HG02852 (cell line): Measurements from ENCODE around the gene MAZ.
A peak's percentile ranks its signal among the peaks of the same experiment; 100 is the strongest.
"Not testable (repeated sequence)": the region's sequence is repeated elsewhere in the genome, so short reads cannot be mapped to it uniquely, and the experiment has no call there.

Experiments used
- ATAC-seq: cut with Tn5 transposase; IDR thresholded peaks from one replicate; pipeline ENCODE4 v1.9.1; 2021; ENCODE audit warnings: mild to moderate bottlenecking, moderate library complexity; ENCODE audit not compliant: unreplicated experiment

MAZ gene

GRCh38 chr16:29784157-29784556 lies 22.2 kb upstream of the MAZ start:
- no peak for ATAC-seq

DNA sequence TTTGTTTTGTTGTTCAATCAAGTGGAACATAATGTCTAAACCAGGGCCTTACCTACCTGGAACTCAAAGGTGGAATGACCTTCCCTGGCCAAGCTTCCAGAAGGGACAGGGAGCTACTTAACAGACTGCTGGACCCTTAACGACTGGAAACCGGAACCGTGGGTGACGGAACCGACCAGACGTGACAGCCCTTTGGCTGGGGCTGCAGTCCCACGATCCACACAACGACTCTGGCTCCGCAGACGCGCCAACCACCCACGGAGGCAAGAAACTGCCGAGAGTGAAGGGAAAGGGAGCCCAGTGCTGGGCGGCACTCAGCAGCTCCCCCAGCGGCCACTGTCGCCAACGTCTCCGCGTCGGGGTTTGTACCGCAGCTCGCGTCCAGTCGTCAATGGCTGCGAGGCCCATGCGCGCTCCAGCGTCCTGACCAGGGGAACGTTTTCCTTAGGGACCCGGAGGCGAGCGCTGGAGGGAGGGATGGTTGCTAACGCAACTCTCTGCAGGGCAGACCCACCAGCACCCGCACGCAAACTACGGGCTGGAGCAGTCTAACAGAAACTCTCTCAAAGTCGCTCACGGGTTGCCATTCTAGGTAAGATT lies 21.3 kb upstream of the MAZ start:
- no peak for ATAC-seq

- not testable (repeated sequence) for ATAC-seq
Observed at GRCh38 chr16:29787155-29787554, 19.2 kb upstream of the MAZ start.

DNA sequence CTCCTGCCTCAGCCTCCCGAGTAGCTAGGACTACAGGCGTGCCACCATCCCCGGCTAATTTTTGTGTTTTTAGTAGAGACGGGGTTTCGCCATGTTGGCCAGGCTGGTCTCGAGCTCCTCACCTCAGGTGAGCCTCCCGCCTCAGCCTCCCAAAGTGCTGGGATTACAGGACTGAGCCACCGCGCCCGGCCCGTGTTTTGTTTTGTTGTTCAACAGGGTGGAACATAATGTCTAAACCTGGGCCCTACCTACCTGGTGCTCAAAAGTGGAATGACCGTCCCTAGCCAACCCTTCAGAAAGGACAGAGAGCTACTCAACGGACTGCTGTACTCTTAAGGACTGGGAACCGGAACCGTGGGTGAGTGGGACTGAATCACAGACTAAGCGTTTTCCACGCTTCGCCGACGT lies 16.6 kb upstream of the MAZ start:
- no peak for ATAC-seq

- ATAC-seq: peak; percentile 91
Observed at GRCh38 chr16:29790183-29790948, 16.0 kb upstream of the MAZ start, which contains the start of gene KIF22. KIF22 (plus strand) TSS chr16:29790751; CDS start chr16:29790760, 9 bp downstream.

DNA sequence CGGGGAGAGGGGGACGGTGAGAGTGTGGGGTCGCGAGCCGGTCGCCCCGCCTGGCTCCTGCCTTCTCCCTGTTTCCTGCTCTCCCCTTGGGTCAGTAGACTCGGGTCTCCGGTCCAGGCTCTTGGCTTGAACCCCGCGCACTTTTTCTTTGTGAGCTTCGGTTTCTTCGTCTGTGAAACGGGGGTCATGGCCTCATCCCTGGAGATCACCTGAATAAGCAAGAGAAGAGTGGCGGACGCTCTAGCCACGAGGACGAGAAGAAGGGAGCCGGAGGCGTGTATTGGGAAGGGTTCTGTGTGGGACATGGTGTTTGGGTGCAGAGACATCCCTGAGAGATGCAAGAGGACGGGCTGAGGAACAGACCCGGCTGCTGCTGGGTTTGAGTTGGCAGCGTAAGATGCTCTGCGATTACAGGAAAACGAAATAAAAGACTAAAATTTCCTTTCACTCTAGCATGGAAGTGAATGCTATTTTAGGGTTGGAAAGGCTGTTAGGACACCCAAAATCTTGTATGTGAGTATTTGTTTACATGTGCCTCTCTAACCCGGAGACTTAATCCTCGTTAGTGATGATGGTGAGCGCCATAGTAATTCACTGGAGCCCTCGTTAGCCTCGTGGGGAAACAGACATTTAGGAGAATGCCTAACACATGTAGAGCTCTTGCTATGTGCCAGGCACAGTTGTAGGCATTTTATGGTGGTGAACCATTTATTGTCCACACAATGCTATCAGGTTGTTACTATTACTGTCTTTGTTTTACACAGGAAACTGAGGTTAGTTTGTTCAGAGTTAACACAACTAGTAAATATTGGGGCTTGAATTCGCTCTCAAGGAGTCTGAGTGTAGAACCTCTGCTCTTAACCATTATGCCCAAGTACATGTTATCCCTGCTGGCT lies 15.1 kb upstream of the MAZ start:
- no peak for ATAC-seq

DNA sequence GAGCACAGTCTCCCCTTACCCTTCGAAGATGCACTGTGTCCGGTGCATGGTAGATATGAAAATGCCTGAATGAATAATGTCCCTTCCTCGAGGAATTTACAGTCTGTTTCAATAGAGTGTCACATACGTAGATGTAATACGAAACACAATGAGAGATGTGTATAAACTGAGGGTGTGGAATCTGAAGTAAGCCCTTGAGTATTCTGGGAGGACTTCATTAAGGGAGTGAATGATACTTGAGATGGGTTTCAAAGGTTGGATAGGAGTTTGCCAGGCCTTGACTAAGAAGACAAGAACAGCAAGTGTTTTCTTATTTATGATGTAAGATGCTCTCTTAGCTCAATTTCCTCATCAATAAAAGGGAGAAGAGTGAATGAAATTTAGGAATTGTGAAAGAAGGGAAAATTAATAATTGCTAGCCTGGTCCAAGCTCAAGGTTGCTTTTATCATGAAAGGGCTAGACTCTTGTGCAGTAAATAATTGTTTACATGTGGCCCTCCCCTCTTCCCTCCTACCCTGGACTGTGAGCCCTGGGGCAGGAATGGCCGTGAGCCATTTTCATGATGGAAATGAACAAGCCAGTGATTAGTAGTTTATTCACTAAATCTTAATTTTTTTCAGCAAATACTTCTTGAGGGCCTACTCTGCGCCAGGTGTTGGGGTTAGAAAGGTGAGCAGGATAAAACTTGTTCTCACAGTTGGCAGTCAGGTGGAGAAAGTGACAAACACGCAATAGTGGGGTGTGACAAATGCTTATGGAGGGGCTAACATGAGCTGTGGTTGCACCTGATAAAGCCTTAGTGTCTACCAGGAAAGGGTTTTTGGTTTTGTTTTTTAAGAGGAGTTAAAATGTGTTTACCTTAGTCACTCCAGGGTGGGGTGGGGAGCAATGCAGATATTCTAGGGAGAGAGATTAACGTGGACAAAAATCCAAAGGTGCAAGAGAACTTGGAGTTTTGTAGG lies 14.2 kb upstream of the MAZ start:
- ATAC-seq: no peak

- not testable (repeated sequence) for ATAC-seq
Observed at GRCh38 chr16:29793153-29793552, 13.2 kb upstream of the MAZ start.

- ATAC-seq: no peak
Observed at GRCh38 chr16:29794231-29794710, 12.1 kb upstream of the MAZ start.

DNA sequence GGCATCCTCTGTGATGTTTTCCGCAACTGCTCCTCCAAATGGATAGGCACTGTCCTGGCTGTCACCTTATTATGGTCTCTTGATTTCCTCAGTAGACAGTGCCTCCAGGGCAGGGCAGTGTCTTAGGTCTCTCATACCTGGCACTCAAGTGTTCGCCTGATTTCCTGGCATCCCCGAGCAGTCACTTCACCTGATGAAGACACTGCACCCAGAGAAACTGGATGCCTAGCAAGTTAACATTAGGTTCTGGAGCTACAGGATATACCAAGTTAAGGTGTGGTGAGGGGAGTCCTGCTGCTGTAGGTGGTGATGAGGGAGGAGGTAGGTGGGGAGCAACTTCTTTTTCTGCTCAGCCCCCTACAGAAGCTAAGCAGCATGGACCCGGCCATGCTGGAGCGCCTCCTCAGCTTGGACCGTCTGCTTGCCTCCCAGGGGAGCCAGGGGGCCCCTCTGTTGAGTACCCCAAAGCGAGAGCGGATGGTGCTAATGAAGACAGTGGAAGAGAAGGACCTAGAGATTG lies 3.9 kb upstream of the MAZ start:
- no peak for ATAC-seq

- no peak for ATAC-seq
Observed at GRCh38 chr16:29804020-29804419, 2.3 kb upstream of the MAZ start.

DNA sequence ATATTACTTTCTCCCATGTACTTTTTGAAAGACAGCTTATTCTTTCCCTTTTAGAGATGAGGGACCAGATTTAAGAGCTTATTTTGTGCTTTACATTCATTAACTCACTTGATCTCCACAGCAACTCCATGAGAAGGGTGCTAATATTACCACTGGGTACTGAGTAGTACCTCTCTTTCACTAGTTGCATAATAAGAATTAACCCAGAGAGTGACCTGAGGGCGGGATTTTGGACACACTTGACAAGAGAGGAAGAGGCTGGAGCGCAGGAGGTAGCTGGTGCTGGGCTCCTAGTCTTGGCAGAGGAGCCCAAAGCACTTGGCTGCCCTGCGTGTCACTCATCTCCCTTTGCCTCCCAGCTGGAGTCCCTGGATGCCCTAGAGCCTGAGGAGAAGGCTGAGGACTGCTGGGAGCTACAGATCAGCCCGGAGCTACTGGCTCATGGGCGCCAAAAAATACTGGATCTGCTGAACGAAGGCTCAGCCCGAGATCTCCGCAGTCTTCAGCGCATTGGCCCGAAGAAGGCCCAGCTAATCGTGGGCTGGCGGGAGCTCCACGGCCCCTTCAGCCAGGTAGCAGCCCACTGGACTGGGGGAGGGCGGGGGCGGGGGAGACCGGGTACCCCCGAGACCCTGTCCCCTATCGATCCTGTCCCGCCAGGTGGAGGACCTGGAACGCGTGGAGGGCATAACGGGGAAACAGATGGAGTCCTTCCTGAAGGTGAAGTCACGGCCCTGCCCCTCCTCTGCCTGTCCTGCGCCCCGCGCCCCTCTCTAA lies 1.7 kb upstream of the MAZ start:
- no peak for ATAC-seq

DNA sequence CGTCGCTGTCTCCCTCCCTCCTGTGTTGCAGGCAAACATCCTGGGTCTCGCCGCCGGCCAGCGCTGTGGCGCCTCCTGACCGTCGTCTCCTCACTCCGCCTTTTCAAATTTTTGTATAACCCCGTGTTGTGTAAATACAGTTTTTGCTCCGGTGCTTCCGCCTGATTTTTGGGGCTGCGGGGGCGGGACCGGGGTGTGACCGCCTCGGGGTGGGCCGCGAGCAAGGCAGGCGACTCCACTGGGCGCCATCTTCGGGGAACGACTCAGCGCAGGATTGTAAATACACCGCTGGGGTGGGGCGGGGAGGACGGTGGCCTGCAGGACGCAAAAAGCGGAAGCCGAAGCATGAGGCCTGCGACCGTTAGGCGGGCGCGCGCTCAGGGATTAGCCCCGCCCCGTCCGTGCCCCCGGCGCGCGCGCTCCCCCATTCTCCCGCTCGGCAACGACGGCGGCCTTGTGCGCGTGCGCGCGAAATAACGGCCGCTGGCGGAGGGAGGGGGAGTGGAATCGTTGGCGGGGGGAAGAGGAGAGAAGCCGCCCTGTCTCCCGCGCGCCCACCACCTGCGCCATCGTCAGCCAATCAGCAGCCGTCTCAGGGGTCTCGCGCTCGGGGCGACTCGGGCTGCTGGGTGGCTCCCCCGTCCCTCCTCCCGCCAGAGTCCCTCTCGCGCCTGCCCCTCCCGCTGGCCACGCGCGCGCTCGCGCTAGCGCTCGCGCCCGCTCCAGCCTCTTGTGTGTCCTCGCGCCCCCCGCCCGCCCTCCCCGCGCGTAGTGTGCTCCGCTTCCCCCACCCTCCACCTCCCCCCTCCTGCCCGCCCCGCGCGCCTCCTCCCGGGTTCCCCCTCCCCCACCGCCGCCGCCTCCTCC lies 864 bp upstream of the MAZ start:
- ATAC-seq: peak; percentile 50

- no peak for ATAC-seq
Observed at GRCh38 chr16:29806641-29807425, 504 bp downstream of the MAZ start.

DNA sequence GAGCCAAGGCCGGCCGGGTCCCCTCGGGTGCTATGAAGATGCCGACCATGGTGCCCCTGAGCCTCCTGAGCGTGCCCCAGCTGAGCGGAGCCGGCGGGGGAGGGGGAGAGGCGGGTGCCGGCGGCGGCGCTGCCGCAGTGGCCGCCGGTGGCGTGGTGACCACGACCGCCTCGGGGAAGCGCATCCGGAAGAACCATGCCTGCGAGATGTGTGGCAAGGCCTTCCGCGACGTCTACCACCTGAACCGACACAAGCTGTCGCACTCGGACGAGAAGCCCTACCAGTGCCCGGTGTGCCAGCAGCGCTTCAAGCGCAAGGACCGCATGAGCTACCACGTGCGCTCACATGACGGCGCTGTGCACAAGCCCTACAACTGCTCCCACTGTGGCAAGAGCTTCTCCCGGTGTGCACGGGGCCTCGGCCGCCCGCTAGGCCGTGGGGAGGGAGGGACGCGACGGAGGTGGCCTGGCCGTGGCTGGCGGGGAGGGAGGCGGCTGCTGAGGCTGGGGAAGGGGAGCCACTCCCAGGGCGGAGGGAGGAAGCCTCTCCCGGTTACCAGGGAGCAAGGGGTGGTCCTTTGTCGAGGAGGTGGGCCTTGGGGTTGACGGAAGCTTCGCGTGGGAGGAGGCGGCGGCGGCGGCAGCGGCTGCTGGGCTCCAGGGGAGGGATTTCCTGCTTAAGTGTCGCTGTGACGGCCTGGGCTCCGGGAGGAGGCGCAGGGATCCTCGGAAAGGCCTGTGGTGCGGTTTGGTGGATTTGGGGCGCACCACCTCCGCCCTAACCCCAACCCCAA lies 1.3 kb downstream of the MAZ start:
- no peak for ATAC-seq

DNA sequence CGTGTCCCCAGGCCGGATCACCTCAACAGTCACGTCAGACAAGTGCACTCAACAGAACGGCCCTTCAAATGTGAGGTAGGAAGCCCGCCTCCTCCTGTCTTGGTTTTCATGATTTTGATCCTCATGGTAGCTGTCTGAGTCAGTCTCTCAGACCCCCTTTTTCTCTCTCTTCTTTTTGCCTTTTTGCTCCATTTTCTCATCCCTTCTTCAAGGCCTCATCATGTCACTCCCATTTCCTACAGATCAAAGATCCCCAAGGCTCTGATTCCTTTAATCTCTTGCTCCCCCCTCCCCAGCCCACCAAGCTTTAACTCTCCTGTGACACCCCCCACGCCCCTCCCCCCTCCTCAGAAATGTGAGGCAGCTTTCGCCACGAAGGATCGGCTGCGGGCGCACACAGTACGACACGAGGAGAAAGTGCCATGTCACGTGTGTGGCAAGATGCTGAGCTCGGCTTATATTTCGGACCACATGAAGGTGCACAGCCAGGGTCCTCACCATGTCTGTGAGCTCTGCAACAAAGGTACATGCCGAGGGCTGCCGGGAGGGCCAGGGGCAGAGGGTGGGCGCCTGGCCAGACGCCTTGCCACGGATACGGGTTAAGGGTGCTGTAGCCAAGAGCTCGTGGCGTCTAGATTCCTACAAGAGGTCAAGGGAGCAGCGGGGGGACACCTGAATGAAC lies 2.0 kb downstream of the MAZ start:
- no peak for ATAC-seq
